Neural crest cell (in vitro differentiated cells): Measurements from ENCODE around the gene ABHD2. TPM values are rescaled to one million over a fixed set of nuclear protein-coding genes. Genes with fewer than 3 reads are reported as not detected.
"Not testable (repeated sequence)": the region's sequence is repeated elsewhere in the genome, so short reads cannot be mapped to it uniquely, and the experiment has no call there.

Experiments used
- DNase-seq: peaks from one replicate; pipeline ENCODE4 v3.0.0; 2021; ENCODE audit warnings: low read depth, mixed read lengths, low spot score
- H3K27ac Mint-ChIP-seq: one replicate; pipeline ENCODE4 v1.8.0; 2021; ENCODE audit warnings: mild to moderate bottlenecking, mixed read lengths; ENCODE audit not compliant: unreplicated experiment
- H3K27me3 Mint-ChIP-seq: 2 replicates; pipeline ENCODE4 v1.8.0; 2021; ENCODE audit warnings: low read depth, mild to moderate bottlenecking, mixed read lengths
- H3K36me3 Mint-ChIP-seq: 2 replicates; pipeline ENCODE4 v1.8.0; 2021; ENCODE audit warnings: low read depth, mild to moderate bottlenecking, mixed read lengths
- H3K4me1 Mint-ChIP-seq: 2 replicates; pipeline ENCODE4 v1.8.0; 2021; ENCODE audit warnings: mixed read lengths
- H3K4me3 Mint-ChIP-seq: one replicate; pipeline ENCODE4 v1.8.0; 2021; ENCODE audit warnings: mild to moderate bottlenecking, mixed read lengths
- H3K9me3 Mint-ChIP-seq: 2 replicates; pipeline ENCODE4 v1.8.0; 2021; ENCODE audit warnings: mixed read lengths
- CTCF ChIP-seq: fragments of 200-600 bp; sonication (generic); conservative IDR thresholded peaks from 2 replicates; pipeline ENCODE4 v1.5.0; 2021; ENCODE audit warnings: antibody characterized with exemption, mild to moderate bottlenecking
- total RNA-seq: library from RNA; stranded (reverse); gene quantifications from 2 replicates; pipeline ENCODE4 v1.2.1, GENCODE V29; 2021

ABHD2 gene
- total RNA-seq, 1 donor from 2014 or later = 31.0 TPM

DNA sequence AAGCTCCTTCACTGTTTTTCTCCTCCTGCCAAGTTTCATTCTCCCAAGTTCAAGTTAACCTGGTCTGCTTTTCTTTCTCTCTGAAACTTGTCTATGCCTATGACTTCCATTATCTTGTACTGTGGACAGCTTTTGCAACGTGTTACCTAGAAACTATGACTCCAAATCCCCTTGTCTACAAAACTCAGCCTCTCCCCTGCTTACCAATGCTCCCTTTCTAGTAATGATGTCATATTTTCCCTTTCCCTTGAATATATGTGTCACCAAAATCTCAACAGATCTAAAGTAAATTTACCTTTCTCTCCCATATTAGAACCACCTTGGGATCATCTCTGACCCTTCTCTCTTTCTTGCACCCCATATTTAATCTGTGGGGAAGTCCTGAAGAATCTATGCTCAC lies 10.5 kb upstream of the ABHD2 start:
- no peak for DNase-seq
- H3K4me1 Mint-ChIP-seq = peaks cover 21% of the 10 kb centered on the region
- H3K4me3 Mint-ChIP-seq = no peak overlapping the region
- peaks cover 4% of the 10 kb centered on the region for H3K9me3 Mint-ChIP-seq
- no peak overlapping the region for H3K27ac Mint-ChIP-seq
- no peaks in the 10 kb centered on the region for H3K36me3 Mint-ChIP-seq
- no peaks in the 10 kb centered on the region for H3K27me3 Mint-ChIP-seq
- TF ChIP-seq CTCF = no peak

GRCh38 chr15:89078851-89079810 lies 9.1 kb upstream of the ABHD2 start:
- Mint-ChIP-seq H3K4me3 (peak overlapping the region; percentile 43), H3K27me3 (no peaks in the 10 kb centered on the region), H3K36me3 (no peaks in the 10 kb centered on the region), H3K27ac (peak overlapping the region; percentile 92), H3K9me3 (peaks cover 4% of the 10 kb centered on the region), H3K4me1 (peaks cover 21% of the 10 kb centered on the region)
- no peak for DNase-seq
- no peak for TF ChIP-seq CTCF

GRCh38 chr15:89081878-89082277 lies 6.4 kb upstream of the ABHD2 start:
- Mint-ChIP-seq H3K27ac (no peak overlapping the region), H3K9me3 (no peaks in the 10 kb centered on the region), H3K27me3 (no peaks in the 10 kb centered on the region), H3K36me3 (no peaks in the 10 kb centered on the region), H3K4me3 (no peak overlapping the region), H3K4me1 (peaks cover 33% of the 10 kb centered on the region)
- DNase-seq = no peak
- TF ChIP-seq CTCF = no peak

DNA sequence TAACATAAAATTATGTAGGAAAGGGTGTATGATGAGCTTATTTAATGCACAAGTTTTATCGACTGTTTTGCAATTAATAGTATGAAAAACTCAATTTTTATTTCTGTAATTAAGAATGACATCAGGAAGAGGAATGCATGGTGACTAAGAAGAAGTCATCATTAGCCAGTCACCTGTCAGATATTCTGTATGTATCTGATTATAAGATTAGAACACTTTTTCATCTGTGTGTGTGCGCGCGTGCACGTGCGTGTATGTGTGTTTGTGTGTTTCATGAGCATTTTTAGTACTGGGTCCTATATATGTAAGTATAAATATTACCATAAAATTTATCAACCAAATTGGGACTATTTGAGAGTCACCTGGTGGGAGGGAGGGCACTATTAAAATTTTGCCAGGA lies 5.0 kb upstream of the ABHD2 start:
- Mint-ChIP-seq H3K27me3 (no peaks in the 10 kb centered on the region), H3K27ac (no peak overlapping the region), H3K4me3 (no peak overlapping the region), H3K9me3 (no peaks in the 10 kb centered on the region), H3K4me1 (peaks cover 38% of the 10 kb centered on the region), H3K36me3 (no peaks in the 10 kb centered on the region)
- no peak for TF ChIP-seq CTCF
- DNase-seq = no peak

- no peak overlapping the region for H3K4me3 Mint-ChIP-seq
- H3K9me3 Mint-ChIP-seq = no peaks in the 10 kb centered on the region
- H3K36me3 Mint-ChIP-seq = no peaks in the 10 kb centered on the region
- DNase-seq = no peak
- H3K27ac Mint-ChIP-seq = peak overlapping the region; percentile 90
- TF ChIP-seq CTCF = no peak
- H3K4me1 Mint-ChIP-seq = peaks cover 28% of the 10 kb centered on the region
- no peaks in the 10 kb centered on the region for H3K27me3 Mint-ChIP-seq
Measured at GRCh38 chr15:89085289-89085926, 2.8 kb upstream of the ABHD2 start.

DNA sequence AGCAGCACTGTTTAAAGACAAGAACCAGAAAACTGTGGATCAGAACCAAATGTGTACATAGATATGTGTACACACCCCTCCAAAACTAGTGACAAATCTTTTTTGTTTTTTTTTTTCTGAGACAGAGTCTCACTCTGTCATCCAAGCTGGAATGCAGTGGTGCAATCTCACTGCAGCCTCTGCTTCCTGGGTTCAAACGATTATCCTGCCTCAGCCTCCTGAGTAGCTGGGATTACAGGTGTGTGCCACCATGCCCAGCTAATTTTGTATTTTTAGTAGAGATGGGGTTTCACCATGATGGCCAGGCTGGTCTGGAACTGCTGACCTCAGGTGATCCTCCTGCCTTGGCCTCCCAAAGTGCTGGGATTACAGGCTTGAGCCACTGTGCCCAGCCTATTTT lies 2.3 kb upstream of the ABHD2 start:
- H3K4me3 Mint-ChIP-seq, H3K9me3 Mint-ChIP-seq, DNase-seq, H3K27me3 Mint-ChIP-seq, H3K36me3 Mint-ChIP-seq, H3K27ac Mint-ChIP-seq: not testable (repeated sequence)
- H3K4me1 Mint-ChIP-seq = peaks cover 31% of the 10 kb centered on the region

- not testable (repeated sequence) for H3K36me3 Mint-ChIP-seq, H3K27me3 Mint-ChIP-seq, H3K4me3 Mint-ChIP-seq, DNase-seq, H3K27ac Mint-ChIP-seq, H3K9me3 Mint-ChIP-seq
- H3K4me1 Mint-ChIP-seq = peaks cover 36% of the 10 kb centered on the region
Measured at GRCh38 chr15:89086390-89086789, 1.9 kb upstream of the ABHD2 start.
